Keratinocyte (primary cell): ENCODE data around the gene AGAP5.
"Not testable (repeated sequence)": the region's sequence is repeated elsewhere in the genome, so short reads cannot be mapped to it uniquely, and the experiment has no call there.

Experiments
- EZH2 ChIP-seq: IDR thresholded peaks from one replicate; pipeline ENCODE4 v1.6.1; 2012; ENCODE audit warnings: inconsistent platforms, mild to moderate bottlenecking, low read length, moderate library complexity
- TF ChIP-seq, protein P1 (sequence below), 3 experiments: IDR thresholded peaks in 1 of 3; conservative IDR thresholded peaks in 1 of 3; optimal IDR thresholded peaks in 1 of 3; 2 replicates in 2 of 3; 3 replicates in 1 of 3; pipeline versions ENCODE3 to v1.5.1; 2011; ENCODE audit warnings: low read length in 3 of 3, mild to moderate bottlenecking in 3 of 3, moderate library complexity in 2 of 3, control low read depth in 1 of 3, inconsistent platforms in 1 of 3; ENCODE audit not compliant: insufficient read depth in 2 of 3; ENCODE audit errors: extremely low read depth in 1 of 3

DNA sequence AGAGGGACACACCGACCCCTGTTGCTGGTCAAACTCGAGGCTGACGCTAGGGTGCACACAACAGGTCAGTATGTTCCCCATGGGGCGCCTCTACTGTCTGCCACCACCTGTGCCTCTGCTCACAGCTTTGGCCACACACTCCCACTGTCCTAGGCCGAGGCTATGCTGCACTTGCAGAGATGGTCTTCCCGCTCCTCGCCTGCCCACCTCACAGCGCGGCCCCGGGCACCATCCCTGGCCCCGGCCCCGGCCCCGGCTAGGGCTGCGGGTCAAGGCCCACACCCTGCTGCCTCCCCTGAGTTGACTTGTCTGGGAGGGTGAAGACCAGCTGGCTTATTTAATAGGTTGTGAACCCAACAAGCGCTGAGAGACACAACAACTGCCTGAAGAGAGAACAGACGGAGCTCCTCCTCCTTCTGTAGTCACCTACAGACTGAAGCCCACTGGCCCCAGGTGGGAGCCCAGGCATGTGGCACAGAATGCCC, at the start of gene AGAP5:
- TF ChIP-seq, protein P1, sequence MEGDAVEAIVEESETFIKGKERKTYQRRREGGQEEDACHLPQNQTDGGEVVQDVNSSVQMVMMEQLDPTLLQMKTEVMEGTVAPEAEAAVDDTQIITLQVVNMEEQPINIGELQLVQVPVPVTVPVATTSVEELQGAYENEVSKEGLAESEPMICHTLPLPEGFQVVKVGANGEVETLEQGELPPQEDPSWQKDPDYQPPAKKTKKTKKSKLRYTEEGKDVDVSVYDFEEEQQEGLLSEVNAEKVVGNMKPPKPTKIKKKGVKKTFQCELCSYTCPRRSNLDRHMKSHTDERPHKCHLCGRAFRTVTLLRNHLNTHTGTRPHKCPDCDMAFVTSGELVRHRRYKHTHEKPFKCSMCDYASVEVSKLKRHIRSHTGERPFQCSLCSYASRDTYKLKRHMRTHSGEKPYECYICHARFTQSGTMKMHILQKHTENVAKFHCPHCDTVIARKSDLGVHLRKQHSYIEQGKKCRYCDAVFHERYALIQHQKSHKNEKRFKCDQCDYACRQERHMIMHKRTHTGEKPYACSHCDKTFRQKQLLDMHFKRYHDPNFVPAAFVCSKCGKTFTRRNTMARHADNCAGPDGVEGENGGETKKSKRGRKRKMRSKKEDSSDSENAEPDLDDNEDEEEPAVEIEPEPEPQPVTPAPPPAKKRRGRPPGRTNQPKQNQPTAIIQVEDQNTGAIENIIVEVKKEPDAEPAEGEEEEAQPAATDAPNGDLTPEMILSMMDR (optimal IDR thresholded peaks at IDR 0.05 in 1 of 3, IDR thresholded peaks at IDR 0.05 in 1 of 3, conservative IDR thresholded peaks at IDR 0.05 in 1 of 3; ENCODE audit: extremely low read depth in 1 of 3, insufficient read depth in 2 of 3, low read length in 3 of 3), result not testable (repeated sequence)
- not testable (repeated sequence) for TF ChIP-seq EZH2
